HG03442 (cell line): ENCODE measurements around the gene LSM12.
A peak's percentile ranks its signal among the peaks of the same experiment; 100 is the strongest.
"Not testable (repeated sequence)": the region's sequence is repeated elsewhere in the genome, so short reads cannot be mapped to it uniquely, and the experiment has no call there.

Experiments
- ATAC-seq: cut with Tn5 transposase; IDR thresholded peaks from one replicate; pipeline ENCODE4 v1.9.1; 2021; ENCODE audit warnings: mild to moderate bottlenecking, moderate library complexity; ENCODE audit not compliant: unreplicated experiment

LSM12 gene

DNA sequence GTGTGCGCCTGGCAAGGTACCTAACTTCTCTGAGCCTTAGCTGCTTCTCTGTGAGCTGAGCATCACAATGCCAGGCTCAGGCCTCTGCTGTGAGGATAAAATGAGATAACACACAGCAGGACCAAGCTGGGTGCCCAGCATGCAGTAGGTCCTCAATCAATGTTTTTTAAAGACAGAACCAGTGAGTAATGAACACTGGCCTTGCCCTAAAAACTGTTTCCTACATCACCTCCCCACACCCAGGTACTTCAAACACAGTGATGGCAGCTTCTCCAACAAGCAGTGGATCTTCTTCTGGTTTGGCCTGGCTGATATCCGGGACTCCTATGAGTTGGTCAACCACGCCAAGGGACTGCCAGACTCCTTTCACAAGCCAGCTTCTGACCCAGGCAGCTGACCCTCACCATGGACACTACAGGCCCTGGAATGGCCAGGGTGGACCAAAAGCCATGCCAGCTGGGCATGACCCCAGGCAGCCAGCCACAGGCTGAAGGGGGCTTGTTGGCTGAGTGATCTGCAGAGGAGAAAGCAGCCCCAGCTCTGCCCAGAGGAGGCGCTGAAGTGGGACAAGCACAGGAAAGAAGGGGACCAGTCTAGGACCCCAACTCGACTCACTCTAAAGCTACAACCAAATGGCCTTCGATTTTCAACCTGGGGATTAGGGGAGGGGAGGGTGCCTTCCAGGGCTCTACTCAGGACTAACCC lies 58.1 kb downstream of the LSM12 start:
- no peak for ATAC-seq

DNA sequence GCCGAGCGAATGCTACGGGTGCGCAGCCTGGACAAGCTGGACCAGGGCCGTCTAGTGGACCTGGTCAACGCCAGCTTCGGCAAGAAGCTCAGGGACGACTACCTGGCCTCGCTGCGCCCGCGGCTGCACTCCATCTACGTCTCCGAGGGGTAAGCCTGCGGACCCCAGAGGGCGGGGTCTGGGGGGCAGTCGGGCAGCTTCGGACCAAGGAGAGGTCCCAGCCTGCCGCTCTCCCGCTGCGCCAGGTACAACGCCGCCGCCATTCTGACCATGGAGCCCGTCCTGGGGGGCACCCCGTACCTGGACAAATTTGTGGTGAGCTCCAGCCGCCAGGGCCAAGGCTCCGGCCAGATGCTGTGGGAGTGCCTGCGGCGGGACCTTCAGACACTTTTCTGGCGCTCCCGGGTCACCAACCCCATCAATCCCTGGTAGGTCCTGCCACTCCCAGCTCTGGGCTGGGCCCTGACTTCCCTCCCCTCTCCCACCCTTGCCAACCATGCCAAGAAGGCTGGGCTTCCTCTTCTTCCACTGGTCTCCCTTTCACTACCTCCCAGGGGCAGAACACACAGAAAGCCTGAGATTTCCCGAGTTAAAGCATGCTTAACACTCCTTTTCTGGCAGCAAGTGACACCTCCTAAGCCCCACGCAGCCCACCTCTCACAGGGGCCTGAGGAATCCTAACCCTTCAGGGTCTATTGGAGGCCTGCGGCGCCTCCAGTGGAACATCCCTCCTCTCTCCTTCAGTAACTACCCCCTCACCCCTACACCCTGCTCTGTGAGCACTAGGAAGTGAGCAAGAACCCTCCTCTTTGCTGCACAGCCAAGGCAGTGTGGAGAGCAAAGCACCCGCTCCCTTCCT lies 58.9 kb downstream of the LSM12 start:
- ATAC-seq, result no peak

DNA sequence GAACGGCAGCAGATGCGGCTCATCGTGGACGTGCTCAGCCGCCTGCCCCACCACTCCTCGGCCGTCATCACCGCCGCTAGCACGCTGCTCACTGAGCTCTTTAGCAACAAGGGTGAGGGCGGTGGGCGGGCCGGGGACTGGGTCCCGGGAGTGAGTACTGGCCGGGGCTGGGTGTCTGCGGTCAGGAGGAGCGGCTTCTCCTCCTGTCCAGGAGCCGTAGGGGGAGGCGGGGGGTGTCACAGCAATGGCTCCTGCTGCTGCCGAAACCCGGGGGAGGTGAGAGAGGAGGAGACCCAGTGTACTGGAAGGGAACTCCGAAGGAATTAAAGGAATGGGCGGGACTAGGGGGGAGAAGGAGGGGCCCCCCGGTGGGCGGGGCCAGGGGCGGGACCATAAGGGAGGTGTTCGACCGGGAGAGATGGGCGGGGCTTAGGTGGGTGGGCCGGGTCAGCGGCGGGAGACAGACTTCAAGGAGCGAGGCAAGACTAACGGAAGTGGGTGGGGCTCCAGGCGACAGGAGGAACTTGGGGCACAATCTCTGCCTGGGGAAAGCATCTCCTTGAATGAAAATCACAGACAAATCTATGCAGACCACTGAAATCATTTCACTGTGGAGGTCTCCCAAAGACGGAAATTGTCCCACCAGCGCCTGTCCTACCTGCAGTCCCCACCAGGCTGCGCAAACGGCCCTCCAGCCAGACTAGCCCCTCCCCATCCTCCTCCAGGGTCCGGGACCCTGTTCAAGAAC lies 59.7 kb downstream of the LSM12 start:
- peak; percentile 54 for ATAC-seq

- no peak for ATAC-seq
These were observed 60.2 kb downstream of the LSM12 start for GRCh38 chr17:44006272-44006597.

DNA sequence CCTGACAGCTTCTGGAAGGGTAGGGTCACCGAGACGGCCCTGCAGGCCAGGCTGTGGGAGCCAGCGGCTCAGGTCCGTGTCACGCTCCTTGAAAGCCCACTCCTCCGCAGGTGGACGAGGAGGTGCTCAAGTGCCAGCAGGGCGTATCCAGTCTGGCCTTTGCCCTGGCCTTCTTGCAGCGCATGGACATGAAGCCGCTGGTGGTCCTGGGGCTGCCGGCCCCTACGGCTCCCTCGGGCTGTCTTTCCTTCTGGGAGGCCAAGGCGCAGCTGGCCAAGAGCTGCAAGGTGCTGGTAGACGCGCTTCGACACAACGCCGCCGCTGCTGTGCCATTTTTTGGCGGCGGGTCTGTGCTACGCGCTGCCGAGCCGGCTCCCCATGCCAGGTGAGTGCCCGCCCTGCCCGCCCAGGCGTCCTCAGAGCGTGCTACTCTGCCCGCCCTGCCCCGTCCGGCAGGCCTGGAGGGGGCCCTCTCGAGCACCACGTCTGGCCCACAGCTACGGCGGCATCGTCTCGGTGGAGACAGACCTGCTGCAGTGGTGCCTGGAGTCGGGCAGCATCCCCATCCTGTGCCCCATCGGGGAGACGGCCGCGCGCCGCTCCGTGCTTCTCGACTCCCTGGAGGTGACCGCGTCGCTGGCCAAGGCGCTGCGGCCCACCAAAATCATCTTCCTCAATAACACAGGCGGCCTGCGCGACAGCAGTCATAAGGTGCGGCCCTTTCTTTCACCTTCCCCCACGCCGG lies 60.8 kb downstream of the LSM12 start:
- ATAC-seq, result no peak

GRCh38 chr17:44004761-44005526 lies 61.5 kb downstream of the LSM12 start:
- no peak for ATAC-seq

GRCh38 chr17:44004077-44004760 lies 62.3 kb downstream of the LSM12 start, which contains the start of gene NAGS:
TSS of gene NAGS (plus strand) at chr17:44004622. CDS start at chr17:44004664, 42 bp downstream.
- no peak for ATAC-seq

- ATAC-seq, result no peak
These were observed 64.2 kb downstream of the LSM12 start for GRCh38 chr17:44002141-44002848.

GRCh38 chr17:44001461-44001920 lies 65.0 kb downstream of the LSM12 start:
- ATAC-seq, result no peak

DNA sequence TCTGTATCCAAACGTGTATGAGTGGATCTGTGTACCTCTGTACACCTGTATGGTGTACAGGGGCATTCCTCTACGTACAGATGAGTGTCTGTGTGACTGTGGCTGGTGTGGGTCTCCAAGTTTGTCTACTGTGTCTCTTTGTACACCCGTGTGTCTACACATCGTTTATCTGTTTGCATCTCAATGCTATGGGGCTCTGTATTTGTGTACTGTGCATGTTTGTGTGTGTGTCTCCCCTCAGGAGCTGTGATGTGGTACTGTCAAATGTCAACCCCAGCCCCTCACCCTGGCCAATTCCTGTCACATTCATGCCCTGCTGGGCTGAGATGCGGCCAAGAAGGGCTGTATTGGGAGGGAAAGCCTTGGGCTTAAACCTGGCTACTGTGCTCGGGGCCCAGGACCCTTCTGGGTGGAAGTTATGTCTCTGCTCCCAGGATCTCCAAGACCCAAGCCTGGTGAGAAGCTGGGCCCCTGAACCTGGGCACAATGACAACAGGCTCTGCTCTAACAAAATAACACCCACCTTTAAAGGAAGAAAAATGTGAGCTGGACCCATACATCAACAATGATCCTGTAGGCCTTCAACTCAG lies 65.5 kb downstream of the LSM12 start:
- ATAC-seq, result no peak

DNA sequence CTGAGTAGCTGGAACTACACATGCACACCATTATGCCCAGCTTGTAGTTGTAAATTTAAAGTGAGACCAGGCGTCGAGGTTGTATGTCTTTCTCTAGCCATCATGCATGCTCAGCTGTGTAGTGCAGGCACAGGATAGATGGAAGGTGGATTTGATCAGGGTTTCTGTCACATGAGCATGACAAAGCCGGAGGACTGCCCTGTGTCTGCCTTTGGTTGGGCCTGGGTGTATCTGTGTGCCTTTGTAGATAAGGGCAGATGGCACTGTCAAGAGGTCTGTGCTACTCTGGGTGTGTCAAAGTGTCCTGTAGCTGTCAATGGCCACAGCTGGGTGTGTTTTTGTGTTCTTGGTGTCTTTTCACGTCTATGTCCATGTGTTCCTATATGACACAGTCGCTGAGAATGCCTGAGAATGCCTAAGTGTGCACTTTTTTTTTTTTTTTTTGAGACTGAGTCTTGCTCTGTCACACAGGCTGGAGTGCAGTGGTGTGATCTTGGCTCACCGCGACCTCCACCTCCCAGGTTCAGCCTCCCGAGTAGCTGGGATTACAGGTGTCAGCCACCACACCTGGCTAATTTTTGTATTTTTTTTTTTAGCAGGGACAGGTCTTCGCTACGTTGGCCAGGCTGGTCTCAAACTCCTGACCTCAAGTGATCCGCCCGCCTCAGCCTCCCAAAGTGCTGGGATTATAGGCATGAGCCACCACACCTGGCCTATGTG lies 66.2 kb downstream of the LSM12 start:
- no peak for ATAC-seq

DNA sequence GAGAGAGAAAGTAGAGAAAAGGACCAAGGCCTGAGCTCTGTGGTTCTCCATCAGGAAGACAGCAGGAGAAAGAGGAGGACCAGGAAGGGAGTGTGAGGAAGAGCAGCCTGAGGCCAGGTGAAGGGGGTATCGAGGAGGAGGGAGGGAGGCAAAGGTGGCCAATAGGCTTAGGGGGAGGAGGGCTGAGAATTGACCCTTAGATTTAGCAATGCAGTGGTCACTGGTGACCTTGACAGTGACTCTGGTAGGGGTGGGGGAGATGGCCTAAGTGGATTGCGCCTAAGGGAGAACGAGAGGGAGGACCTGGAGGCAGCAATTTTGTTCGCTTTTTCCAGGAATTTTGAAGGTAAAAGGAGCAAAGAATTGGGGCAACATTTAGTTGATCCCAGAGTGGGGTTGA lies 67.4 kb downstream of the LSM12 start:
- no peak for ATAC-seq

DNA sequence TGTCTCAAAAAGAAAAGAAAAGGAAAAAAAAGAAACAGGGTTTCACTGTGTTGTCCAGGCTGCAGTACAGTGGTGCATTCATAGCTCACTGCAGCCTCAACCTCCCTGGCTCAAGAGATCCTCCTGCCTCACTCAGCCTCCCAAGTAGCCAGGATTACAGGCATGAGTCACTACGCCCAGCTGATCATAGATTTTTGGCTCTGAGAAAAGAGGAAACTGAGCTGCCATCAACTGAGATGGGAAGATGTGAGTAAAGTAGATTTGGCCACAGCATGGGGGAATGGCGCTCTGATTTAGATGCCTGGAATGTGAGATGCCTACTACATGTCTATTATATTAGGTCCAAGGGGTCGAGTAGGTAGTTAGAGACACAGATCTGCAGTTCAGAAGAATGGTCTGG lies 67.9 kb downstream of the LSM12 start:
- no peak for ATAC-seq

DNA sequence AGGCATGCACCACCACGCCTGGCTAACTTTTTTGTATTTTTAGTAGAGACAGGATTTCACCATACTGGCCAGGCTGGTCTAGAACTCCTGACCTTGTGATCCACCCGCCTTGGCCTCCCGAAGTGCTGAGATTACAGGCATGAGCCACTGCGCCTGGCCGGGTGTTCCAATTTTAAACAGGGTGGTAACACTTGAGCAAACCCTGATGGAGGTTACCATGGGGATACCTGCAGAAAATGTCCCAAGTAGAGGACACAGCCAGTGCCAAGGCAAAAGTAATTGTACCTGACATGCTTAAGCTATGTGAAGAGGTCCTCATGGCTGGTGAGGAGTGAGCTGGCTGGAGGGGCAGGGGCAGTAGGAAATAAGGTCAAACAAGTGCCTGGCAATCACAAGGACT lies 69.3 kb downstream of the LSM12 start:
- not testable (repeated sequence) for ATAC-seq

DNA sequence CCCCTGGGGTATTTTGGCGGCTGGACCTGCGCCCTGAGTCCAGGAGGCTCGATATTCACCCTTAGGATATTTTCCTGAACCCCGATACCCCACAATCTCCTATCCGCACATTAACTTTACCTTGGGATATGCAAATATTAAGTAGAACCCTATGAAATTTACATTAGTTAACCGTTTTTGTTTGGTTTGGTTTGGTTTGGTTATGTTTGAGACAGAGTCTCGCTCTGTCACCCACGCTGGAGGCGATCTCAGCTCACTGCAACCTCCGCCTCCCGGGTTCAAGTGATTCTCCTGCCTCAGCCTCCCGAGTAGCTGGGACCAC lies 71.4 kb downstream of the LSM12 start:
- ATAC-seq, result no peak

GRCh38 chr17:43994272-43995149 lies 72.0 kb downstream of the LSM12 start:
- ATAC-seq, result no peak

DNA sequence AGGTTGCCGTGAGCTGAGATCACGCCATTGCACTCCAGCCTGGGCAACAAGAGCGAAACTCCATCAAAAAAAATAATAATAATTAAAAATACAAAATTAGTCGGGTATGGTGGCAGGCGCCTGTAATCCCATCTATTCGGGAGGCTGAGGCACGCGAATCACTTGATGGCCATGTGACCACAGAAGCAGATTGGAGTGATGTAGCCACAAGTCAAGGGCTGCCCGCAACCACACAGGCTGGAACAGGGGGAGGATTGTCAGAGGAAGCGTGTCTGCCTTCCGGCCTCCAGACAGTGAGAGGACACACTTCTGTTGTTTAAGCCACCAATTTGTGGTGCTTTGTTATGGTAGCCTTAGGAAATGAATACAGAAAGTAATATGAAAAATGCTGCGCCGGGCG lies 73.8 kb downstream of the LSM12 start:
- ATAC-seq, result no peak
